ENCODE data around the gene CACNB3. TPM values are rescaled to one million over a fixed set of nuclear protein-coding genes. Genes with fewer than 3 reads are reported as not detected.

Gene CACNB3
- total RNA-seq, 1 donor from 2014 or later, result 2.1 TPM

- CTCF ChIA-PET, result interaction anchor here (0.6 to 1.8 kb wide), 2 partner anchors 17 to 108 kb away, joined by 3 to 4 read pairs; no protein-coding TSS in a partner anchor
- peaks cover 3% of the 10 kb centered on the region for H3K36me3 Mint-ChIP-seq (ENCODE audit: low read depth)
- H3K4me1 Mint-ChIP-seq, result peaks cover 20% of the 10 kb centered on the region
- POLR2A ChIA-PET, result no interaction called here
- ATAC-seq (ENCODE audit: low read depth) (no peak), DNase-seq (no peak)
- intact Hi-C loops (cut with micrococcal nuclease), result no loop called here
- TF ChIP-seq CTCF (IDR thresholded peaks at IDR 0.05), result no peak
- no peak overlapping the region for H3K27ac Mint-ChIP-seq
- no peaks in the 10 kb centered on the region for H3K9me3 Mint-ChIP-seq
- H3K27me3 Mint-ChIP-seq, result peaks cover 4% of the 10 kb centered on the region
- no peak overlapping the region for H3K4me3 Mint-ChIP-seq
Measured at GRCh38 chr12:48811437-48812090, 6.7 kb upstream of the CACNB3 start.

GRCh38 chr12:48812389-48812788 lies 5.9 kb upstream of the CACNB3 start:
- Mint-ChIP-seq H3K4me1 (peaks cover 24% of the 10 kb centered on the region), H3K36me3 (ENCODE audit: low read depth) (peaks cover 3% of the 10 kb centered on the region), H3K27me3 (peaks cover 11% of the 10 kb centered on the region), H3K27ac (no peak overlapping the region), H3K4me3 (no peak overlapping the region), H3K9me3 (no peaks in the 10 kb centered on the region)
- no peak for TF ChIP-seq CTCF (IDR thresholded peaks at IDR 0.05)
- DNase-seq (no peak), ATAC-seq (ENCODE audit: low read depth) (no peak)
- ChIA-PET CTCF (no interaction called here), POLR2A (no interaction called here)
- intact Hi-C loops (cut with micrococcal nuclease), result no loop called here

GRCh38 chr12:48813465-48814261 lies 4.6 kb upstream of the CACNB3 start:
- Mint-ChIP-seq H3K27ac (no peak overlapping the region), H3K4me1 (peaks cover 33% of the 10 kb centered on the region), H3K9me3 (no peaks in the 10 kb centered on the region), H3K4me3 (peak overlapping the region; percentile 92), H3K36me3 (ENCODE audit: low read depth) (peaks cover 3% of the 10 kb centered on the region), H3K27me3 (peaks cover 13% of the 10 kb centered on the region)
- TF ChIP-seq CTCF (IDR thresholded peaks at IDR 0.05), result no peak
- ATAC-seq (ENCODE audit: low read depth) (no peak), DNase-seq (no peak)
- POLR2A ChIA-PET, result interaction anchor here (0.6 kb wide), 2 partner anchors 12 to 60 kb away, joined by 4 read pairs; no protein-coding TSS in a partner anchor
- intact Hi-C loops (cut with micrococcal nuclease), result loop anchor here (2.0 kb wide), 1 partner anchor 77 kb away; no protein-coding TSS in a partner anchor
- CTCF ChIA-PET, result interaction anchor here (1.1 to 1.9 kb wide), 2 partner anchors 18 to 56 kb away, joined by 3 to 8 read pairs; no protein-coding TSS in a partner anchor

GRCh38 chr12:48814262-48815125 lies 3.8 kb upstream of the CACNB3 start:
- H3K27ac Mint-ChIP-seq, result peak overlapping the region; percentile 18
- H3K4me1 Mint-ChIP-seq, result peaks cover 38% of the 10 kb centered on the region
- H3K9me3 Mint-ChIP-seq, result no peaks in the 10 kb centered on the region
- ATAC-seq (ENCODE audit: low read depth), result peak; percentile 83
- peaks cover 13% of the 10 kb centered on the region for H3K27me3 Mint-ChIP-seq
- intact Hi-C loops (cut with micrococcal nuclease), result loop anchor here (2.0 kb wide), 1 partner anchor 76 kb away; no protein-coding TSS in a partner anchor
- TF ChIP-seq CTCF (IDR thresholded peaks at IDR 0.05), result peak; percentile 97
- peak; percentile 88 for DNase-seq
- H3K36me3 Mint-ChIP-seq (ENCODE audit: low read depth), result peaks cover 3% of the 10 kb centered on the region
- POLR2A ChIA-PET, result interaction anchor here (0.6 to 1.2 kb wide), 7 partner anchors 12 to 616 kb away, joined by 3 to 7 read pairs (median 3); partner anchors contain the start of genes DDX23 and RND1
- CTCF ChIA-PET, result interaction anchor here (0.7 to 1.9 kb wide), 8 partner anchors 9 to 76 kb away, joined by 3 to 8 read pairs (median 4); partner anchors contain the start of gene DDX23
- H3K4me3 Mint-ChIP-seq, result peak overlapping the region; percentile 92

Data from activated B cell treated with CpG ODN at 0.5 μM for 24 hours (primary cell).